Measurements from ENCODE around the gene CYB5R2.

Gene CYB5R2

GRCh38 chr11:7638710-7639642 lies 34.3 kb downstream of the CYB5R2 start:
- DNase-seq: peak in 1 of 56 donors; percentile 7

- DNase-seq: no peak
Measured at GRCh38 chr11:7637447-7638157, 35.7 kb downstream of the CYB5R2 start.

GRCh38 chr11:7636350-7636749 lies 37.0 kb downstream of the CYB5R2 start:
- DNase-seq: no peak

GRCh38 chr11:7635708-7636107 lies 37.6 kb downstream of the CYB5R2 start:
- no peak for DNase-seq

GRCh38 chr11:7635137-7635536 lies 38.2 kb downstream of the CYB5R2 start:
- peak in 52 of 56 donors; percentile 16 to 87 (median 63) for DNase-seq

GRCh38 chr11:7632211-7632610 lies 41.1 kb downstream of the CYB5R2 start:
- DNase-seq: no peak

GRCh38 chr11:7630002-7630401 lies 43.3 kb downstream of the CYB5R2 start:
- DNase-seq: peak in 35 of 56 donors; percentile 9 to 74 (median 36)

GRCh38 chr11:7628660-7629059 lies 44.6 kb downstream of the CYB5R2 start:
- DNase-seq: no peak

GRCh38 chr11:7622721-7623120 lies 50.6 kb downstream of the CYB5R2 start:
- DNase-seq: no peak

GRCh38 chr11:7621554-7621953 lies 51.7 kb downstream of the CYB5R2 start:
- DNase-seq: no peak

GRCh38 chr11:7621090-7621489 lies 52.2 kb downstream of the CYB5R2 start:
- no peak for DNase-seq

GRCh38 chr11:7619322-7619721 lies 54.0 kb downstream of the CYB5R2 start:
- no peak for DNase-seq

- DNase-seq: no peak
Measured at GRCh38 chr11:7617032-7617431, 56.3 kb downstream of the CYB5R2 start.
